Hepatocyte (in vitro differentiated cells): ENCODE results near the gene PDIA5. TPM values are rescaled to one million over a fixed set of nuclear protein-coding genes. Genes with fewer than 3 reads are reported as not detected.
A peak's percentile ranks its signal among the peaks of the same experiment; 100 is the strongest.

ENCODE experiments used
- DNase-seq: peaks from one replicate; pipeline ENCODE4 v3.0.0-alpha.2; 2016; ENCODE audit warnings: low spot score
- H2AFZ ChIP-seq: fragments of 200-600 bp; sonication (generic); 2 replicates; pipeline ENCODE4 v1.6.0; 2016; ENCODE audit warnings: antibody characterized with exemption, mild to moderate bottlenecking
- H3K27ac ChIP-seq: fragments of 200-600 bp; sonication (generic); 2 replicates; pipeline ENCODE4 v1.5.1; 2016; ENCODE audit warnings: mild to moderate bottlenecking
- H3K27me3 ChIP-seq: fragments of 200-600 bp; sonication (generic); 2 replicates; pipeline ENCODE4 v1.6.1; 2016
- H3K36me3 ChIP-seq: fragments of 200-600 bp; sonication (generic); replicated peaks from 2 replicates; pipeline ENCODE4 v1.5.1; 2016; ENCODE audit warnings: low read depth; ENCODE audit not compliant: insufficient read depth
- H3K4me1 ChIP-seq: fragments of 200-600 bp; sonication (generic); 2 replicates; pipeline ENCODE4 v1.5.1; 2016; ENCODE audit warnings: mild to moderate bottlenecking, moderate library complexity; ENCODE audit not compliant: insufficient read depth
- H3K4me2 ChIP-seq: fragments of 200-600 bp; sonication (generic); 2 replicates; pipeline ENCODE4 v1.6.0; 2016
- H3K4me3 ChIP-seq: fragments of 200-600 bp; sonication (generic); 2 replicates; pipeline ENCODE4 v1.5.1; 2016; ENCODE audit warnings: mild to moderate bottlenecking
- H3K79me2 ChIP-seq: fragments of 200-600 bp; sonication (generic); 2 replicates; pipeline ENCODE4 v1.6.0; 2017; ENCODE audit warnings: mild to moderate bottlenecking
- H3K9me2 ChIP-seq: fragments of 200-600 bp; sonication (generic); replicated peaks from 2 replicates; pipeline ENCODE4 v1.6.0; 2017; ENCODE audit warnings: mild to moderate bottlenecking; ENCODE audit not compliant: insufficient read depth
- H3K9me3 ChIP-seq: fragments of 200-600 bp; sonication (generic); 2 replicates; pipeline ENCODE4 v1.5.1; 2016; ENCODE audit warnings: low read depth, mild to moderate bottlenecking
- H4K20me1 ChIP-seq: fragments of 200-600 bp; sonication (generic); 2 replicates; pipeline ENCODE4 v1.6.0; 2016; ENCODE audit warnings: mild to moderate bottlenecking; ENCODE audit not compliant: insufficient read depth, poor library complexity, severe bottlenecking
- CTCF ChIP-seq: fragments of 200-600 bp; sonication (generic); IDR thresholded peaks from 2 replicates; pipeline ENCODE4 v1.5.1; 2016; ENCODE audit warnings: antibody characterized with exemption, mild to moderate bottlenecking; ENCODE audit not compliant: poor library complexity
- EZH2 ChIP-seq: fragments of 200-600 bp; sonication (generic); IDR thresholded peaks from 2 replicates; pipeline ENCODE4 v1.6.1; 2016; ENCODE audit warnings: antibody characterized with exemption, mild to moderate bottlenecking, borderline replicate concordance
- EZH2phosphoT487 ChIP-seq: fragments of 200-600 bp; sonication (generic); IDR thresholded peaks from one replicate; pipeline ENCODE4 v1.6.1; 2018; ENCODE audit warnings: antibody characterized with exemption, mild to moderate bottlenecking, low read depth, moderate library complexity; ENCODE audit not compliant: unreplicated experiment, severe bottlenecking
- WGBS: methylation state at CpG from one replicate; pipeline ENCODE4 v1.1.6; 2016; ENCODE audit warnings: low lambda C conversion rate; ENCODE audit errors: missing lambda C conversion rate; 5-methylcytosine and 5-hydroxymethylcytosine counted together
- polyA plus RNA-seq: library from polyadenylated mRNA; unstranded; fragments of >200 nt; fragmentation: Nextera tagmentation; extraction: Ambion mirVana; gene quantifications from 2 replicates; pipeline ENCODE4 v1.2.1, GENCODE V29; 2016
- total RNA-seq: library from RNA; depleted of rRNA; stranded (reverse); fragments of >200 nt; gene quantifications from 2 replicates; pipeline ENCODE4 v1.2.3, GENCODE V29; 2014

The PDIA5 gene
- total and polyA plus RNA-seq, 2 experiments from 2014 or later, result 71.8 to 97.3 TPM

GRCh38 chr3:123075359-123075758 lies 8.5 kb downstream of the PDIA5 start:
- Histone ChIP-seq H3K4me1 (peaks cover 36% of the 10 kb centered on the region), H3K4me2 (no peak overlapping the region), H3K9me3 (no peaks in the 10 kb centered on the region), H4K20me1 (peaks cover 49% of the 10 kb centered on the region), H3K9me2 (no peaks in the 10 kb centered on the region), H3K27ac (no peak overlapping the region), H3K79me2 (peaks cover 93% of the 10 kb centered on the region), H3K4me3 (no peak overlapping the region), H2AFZ (no peak overlapping the region), H3K36me3 (no peaks in the 10 kb centered on the region), H3K27me3 (no peaks in the 10 kb centered on the region)
- TF ChIP-seq EZH2phosphoT487 (no peak), CTCF (no peak), EZH2 (no peak)
- no peak for DNase-seq
- WGBS, result 96% methylated on average over 1 of the region's 1 CpG

DNA sequence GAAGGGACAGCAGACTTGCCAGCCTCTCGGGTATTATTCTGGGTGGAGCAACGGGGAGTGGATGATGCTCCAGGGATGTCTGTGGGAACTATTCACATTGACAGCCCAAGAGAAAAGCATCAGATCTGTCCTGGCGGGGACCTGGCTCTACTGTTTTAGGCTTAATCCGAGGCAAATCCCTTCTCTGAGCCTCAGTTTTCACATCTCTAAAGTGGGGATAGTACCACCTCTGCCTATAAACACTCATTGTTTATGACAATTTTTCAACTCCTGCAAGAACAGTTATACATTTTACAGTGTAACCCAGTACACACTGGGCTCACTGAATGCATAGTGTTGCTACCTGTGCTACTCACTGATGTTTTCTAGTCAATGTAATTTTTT lies 9.3 kb downstream of the PDIA5 start:
- Histone ChIP-seq H3K4me2 (no peak overlapping the region), H3K9me3 (no peaks in the 10 kb centered on the region), H3K4me1 (peaks cover 35% of the 10 kb centered on the region), H3K4me3 (no peak overlapping the region), H3K27ac (peak overlapping the region; percentile 18), H3K27me3 (no peaks in the 10 kb centered on the region), H3K79me2 (peaks cover 91% of the 10 kb centered on the region), H3K9me2 (no peaks in the 10 kb centered on the region), H4K20me1 (peaks cover 42% of the 10 kb centered on the region), H2AFZ (no peak overlapping the region), H3K36me3 (no peaks in the 10 kb centered on the region)
- DNase-seq, result no peak
- TF ChIP-seq EZH2phosphoT487 (no peak), EZH2 (no peak), CTCF (no peak)
- 97% methylated on average over 4 of the region's 4 CpGs for WGBS

- peak; percentile 41 for DNase-seq
- Histone ChIP-seq H2AFZ (no peak overlapping the region), H3K36me3 (no peaks in the 10 kb centered on the region), H3K79me2 (peaks cover 91% of the 10 kb centered on the region), H3K27ac (peak overlapping the region; percentile 18), H4K20me1 (peaks cover 35% of the 10 kb centered on the region), H3K9me2 (no peaks in the 10 kb centered on the region), H3K4me2 (peak overlapping the region; percentile 14), H3K4me1 (peaks cover 36% of the 10 kb centered on the region), H3K27me3 (no peaks in the 10 kb centered on the region), H3K4me3 (no peak overlapping the region), H3K9me3 (no peaks in the 10 kb centered on the region)
- no peak for TF ChIP-seq EZH2
- no peak for TF ChIP-seq CTCF
- TF ChIP-seq EZH2phosphoT487, result no peak
- 30% methylated on average over 6 of the region's 6 CpGs for WGBS
These were observed 9.9 kb downstream of the PDIA5 start for GRCh38 chr3:123076496-123077418.
